HAP-1 (cell line): ENCODE results near the gene HMGCLL1.

Experiments used
- DNase-seq, 2 experiments: peaks; one replicate each; pipeline ENCODE4 v3.0.0-alpha.2; 2016 to 2020; ENCODE audit warnings: low spot score in 2 of 2
- H3K27me3 ChIP-seq: fragments of 250-450 bp; sonication (Bioruptor Pico); 2 replicates; pipeline ENCODE4 v1.5.1; 2020; ENCODE audit warnings: low read depth, mild to moderate bottlenecking, moderate library complexity
- H3K36me3 ChIP-seq: fragments of 250-450 bp; sonication (Bioruptor Pico); replicated peaks from 2 replicates; pipeline ENCODE4 v1.5.1; 2020; ENCODE audit warnings: mild to moderate bottlenecking
- H3K4me1 ChIP-seq: fragments of 250-450 bp; sonication (Bioruptor Pico); 2 replicates; pipeline ENCODE4 v1.5.1; 2020; ENCODE audit warnings: mild to moderate bottlenecking
- H3K4me3 ChIP-seq: fragments of 250-450 bp; sonication (Bioruptor Pico); 2 replicates; pipeline ENCODE4 v1.5.1; 2020; ENCODE audit warnings: mild to moderate bottlenecking, moderate library complexity
- H3K9me3 ChIP-seq: fragments of 250-450 bp; sonication (Bioruptor Pico); 2 replicates; pipeline ENCODE4 v1.5.1; 2020; ENCODE audit warnings: mild to moderate bottlenecking, moderate library complexity
- in situ Hi-C: fragments of 300-500 bp; cut with MboI; formaldehyde crosslinking; loops from 3 replicates; pipeline ENCODE4 v1.14.3; 2020; ENCODE audit warnings: low sequenced_read_pairs, inconsistent platforms, mixed read lengths

HMGCLL1 gene

GRCh38 chr6:55578537-55579363 is at the start of gene HMGCLL1:
Gene HMGCLL1, minus strand, starts transcription at chr6:55579192. Its CDS starts 137 bp downstream, at chr6:55579055.
- Histone ChIP-seq H3K4me1 (no peaks in the 10 kb centered on the region), H3K9me3 (no peaks in the 10 kb centered on the region), H3K27me3 (peaks cover 4% of the 10 kb centered on the region; the same call in 1 of the 2 replicates), H3K4me3 (no peak within 1 kb of the TSS), H3K36me3 (no peaks in the 10 kb centered on the region)
- in situ Hi-C loops, result no loop called here
- DNase-seq, result no peak

- no peaks in the 10 kb centered on the region for H3K36me3 ChIP-seq
- H3K27me3 ChIP-seq, result no peaks in the 10 kb centered on the region
- H3K4me3 ChIP-seq, result no peak overlapping the region
- in situ Hi-C loops, result loop anchor here (25.0 kb wide), 1 partner anchor 265 kb away; the partner anchor contains the start of gene BMP5
- no peak for DNase-seq
- H3K4me1 ChIP-seq, result no peaks in the 10 kb centered on the region
- no peaks in the 10 kb centered on the region for H3K9me3 ChIP-seq
These were observed 43.0 kb upstream of the HMGCLL1 start for GRCh38 chr6:55621993-55622392.

- Histone ChIP-seq H3K4me3 (no peak overlapping the region), H3K9me3 (no peaks in the 10 kb centered on the region), H3K4me1 (no peaks in the 10 kb centered on the region), H3K27me3 (no peaks in the 10 kb centered on the region), H3K36me3 (no peaks in the 10 kb centered on the region)
- in situ Hi-C loops, result loop anchor here (25.0 kb wide), 1 partner anchor 266 kb away; the partner anchor contains the start of gene BMP5
- DNase-seq, result no peak
These were observed 42.3 kb upstream of the HMGCLL1 start for GRCh38 chr6:55621244-55621643.

GRCh38 chr6:55617272-55617671 is 38.3 kb upstream of the HMGCLL1 start:
- Histone ChIP-seq H3K27me3 (no peaks in the 10 kb centered on the region), H3K4me1 (no peaks in the 10 kb centered on the region), H3K4me3 (no peak overlapping the region), H3K36me3 (no peaks in the 10 kb centered on the region), H3K9me3 (peaks cover 2% of the 10 kb centered on the region; the same call in 1 of the 2 replicates)
- peak; percentile 23 to 69 for DNase-seq
- in situ Hi-C loops, result loop anchor here (25.0 kb wide), 1 partner anchor 270 kb away; the partner anchor contains the start of gene BMP5

- Histone ChIP-seq H3K4me3 (no peak overlapping the region), H3K27me3 (no peaks in the 10 kb centered on the region), H3K36me3 (no peaks in the 10 kb centered on the region), H3K9me3 (no peaks in the 10 kb centered on the region), H3K4me1 (no peaks in the 10 kb centered on the region)
- in situ Hi-C loops, result loop anchor here (25.0 kb wide), 1 partner anchor 283 kb away; the partner anchor contains the start of gene BMP5
- DNase-seq, result no peak
These were observed 25.0 kb upstream of the HMGCLL1 start for GRCh38 chr6:55604021-55604420.

- no peaks in the 10 kb centered on the region for H3K4me1 ChIP-seq
- H3K4me3 ChIP-seq, result no peak overlapping the region
- no peak for DNase-seq
- in situ Hi-C loops, result loop anchor here (25.0 kb wide), 1 partner anchor 286 kb away; the partner anchor contains the start of gene BMP5
- H3K36me3 ChIP-seq, result no peaks in the 10 kb centered on the region
- 0 out of 2 replicates have a peak, but pooled peaks cover 3% of the 10 kb centered on the region for H3K27me3 ChIP-seq
- no peaks in the 10 kb centered on the region for H3K9me3 ChIP-seq
These were observed 22.1 kb upstream of the HMGCLL1 start for GRCh38 chr6:55601120-55601519.

- in situ Hi-C loops, result no loop called here
These were observed 15.4 kb upstream of the HMGCLL1 start for GRCh38 chr6:55594442-55594841.

GRCh38 chr6:55584654-55585354 is 5.8 kb upstream of the HMGCLL1 start:
- Histone ChIP-seq H3K9me3 (no peaks in the 10 kb centered on the region), H3K36me3 (no peaks in the 10 kb centered on the region), H3K27me3 (no peaks in the 10 kb centered on the region), H3K4me1 (no peaks in the 10 kb centered on the region), H3K4me3 (no peak overlapping the region)
- no peak for DNase-seq
- in situ Hi-C loops, result no loop called here

More at GRCh38 chr6:55594442-55594841, 15.4 kb upstream of the HMGCLL1 start:
- no peaks in the 10 kb centered on the region for H3K36me3 ChIP-seq
- DNase-seq, result no peak
- peaks cover 7% of the 10 kb centered on the region; the same call in 1 of the 2 replicates for H3K27me3 ChIP-seq
- H3K4me1 ChIP-seq, result no peaks in the 10 kb centered on the region
- H3K9me3 ChIP-seq, result no peaks in the 10 kb centered on the region
- H3K4me3 ChIP-seq, result no peak overlapping the region

GRCh38 chr6:55576811-55577210 is 2.2 kb downstream of the HMGCLL1 start:
- in situ Hi-C loops, result no loop called here
- Histone ChIP-seq H3K9me3 (no peaks in the 10 kb centered on the region), H3K27me3 (peaks cover 4% of the 10 kb centered on the region; the same call in 1 of the 2 replicates), H3K4me1 (no peaks in the 10 kb centered on the region), H3K36me3 (no peaks in the 10 kb centered on the region), H3K4me3 (no peak overlapping the region)
- no peak for DNase-seq

GRCh38 chr6:55574556-55574955 is 4.4 kb downstream of the HMGCLL1 start:
- DNase-seq, result no peak
- Histone ChIP-seq H3K36me3 (no peaks in the 10 kb centered on the region), H3K4me3 (no peak overlapping the region), H3K4me1 (no peaks in the 10 kb centered on the region), H3K27me3 (peaks cover 4% of the 10 kb centered on the region; the same call in 1 of the 2 replicates), H3K9me3 (no peaks in the 10 kb centered on the region)
- in situ Hi-C loops, result no loop called here

GRCh38 chr6:55569638-55570037 is 9.4 kb downstream of the HMGCLL1 start:
- DNase-seq, result no peak
- in situ Hi-C loops, result no loop called here
- Histone ChIP-seq H3K27me3 (no peaks in the 10 kb centered on the region; the same call in 1 of the 2 replicates), H3K4me3 (no peak overlapping the region), H3K4me1 (no peaks in the 10 kb centered on the region), H3K36me3 (no peaks in the 10 kb centered on the region), H3K9me3 (no peaks in the 10 kb centered on the region)

GRCh38 chr6:55568808-55569439 is 10.1 kb downstream of the HMGCLL1 start:
- Histone ChIP-seq H3K9me3 (no peaks in the 10 kb centered on the region), H3K36me3 (no peaks in the 10 kb centered on the region), H3K4me3 (no peak overlapping the region), H3K4me1 (no peaks in the 10 kb centered on the region), H3K27me3 (no peaks in the 10 kb centered on the region; the same call in 1 of the 2 replicates)
- in situ Hi-C loops, result no loop called here
- no peak for DNase-seq

GRCh38 chr6:55567558-55567957 is 11.4 kb downstream of the HMGCLL1 start:
- H3K9me3 ChIP-seq, result no peaks in the 10 kb centered on the region
- H3K4me3 ChIP-seq, result no peak overlapping the region
- no peak for DNase-seq
- H3K4me1 ChIP-seq, result no peaks in the 10 kb centered on the region
- H3K27me3 ChIP-seq, result peaks cover 3% of the 10 kb centered on the region; the same call in 1 of the 2 replicates
- in situ Hi-C loops, result no loop called here
- H3K36me3 ChIP-seq, result no peaks in the 10 kb centered on the region
